ENCODE results near the gene CLINT1.

DNA sequence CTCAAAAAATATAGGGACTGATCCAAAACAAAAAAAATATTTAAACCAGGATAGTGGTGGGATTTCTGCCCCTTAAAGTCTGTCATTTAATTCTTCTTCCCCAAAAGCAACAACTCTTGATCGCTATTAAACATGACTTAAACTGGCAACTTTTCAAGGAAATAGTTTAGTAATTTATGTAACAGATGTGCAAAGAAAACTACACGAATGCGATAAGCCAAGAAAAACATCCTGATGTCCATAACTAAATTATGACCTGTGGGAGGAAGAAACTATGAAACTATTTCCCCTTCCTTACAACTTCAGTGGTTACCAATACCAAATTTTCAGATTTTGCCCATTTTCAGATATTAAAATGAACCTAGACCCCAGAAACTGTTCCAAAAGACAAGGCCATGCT is 31.5 kb downstream of the CLINT1 start:
- no peak for TF ChIP-seq CTCF (IDR thresholded peaks at IDR 0.05)
- TF ChIP-seq POLR2A (IDR thresholded peaks at IDR 0.05): no peak
